GM23338 (cell line): ENCODE data around the gene RAMP3. TPM values are rescaled to one million over a fixed set of nuclear protein-coding genes. Genes with fewer than 3 reads are reported as not detected.

Experiments used
- ATAC-seq: fragments of 200-7000 bp; cut with Tn5 transposase; 3 replicates; pipeline ENCODE4 v1.9.1; 2020
- DNase-seq: peaks from one replicate; pipeline ENCODE4 v3.0.0-alpha.2; 2015; ENCODE audit warnings: low spot score
- H2AFZ ChIP-seq: fragments of 200-600 bp; sonication (generic); 2 replicates; pipeline ENCODE4 v1.8.0; 2016; ENCODE audit warnings: antibody characterized with exemption, mild to moderate bottlenecking, moderate library complexity
- H3F3A ChIP-seq: fragments of 200-600 bp; sonication (generic); replicated peaks from 2 replicates; pipeline ENCODE4 v1.8.0; 2017; ENCODE audit warnings: antibody characterized with exemption, mixed run types, low read depth
- H3K27ac ChIP-seq: fragments of 200-600 bp; sonication (generic); 2 replicates; pipeline ENCODE4 v1.6.1; 2016; ENCODE audit warnings: low read depth
- H3K27me3 ChIP-seq: fragments of 200-600 bp; sonication (generic); 2 replicates; pipeline ENCODE4 v1.8.0; 2016; ENCODE audit warnings: mild to moderate bottlenecking, mixed run types, moderate library complexity; ENCODE audit not compliant: insufficient read depth
- H3K36me3 ChIP-seq: fragments of 200-600 bp; sonication (generic); 2 replicates; pipeline ENCODE4 v1.8.0; 2016; ENCODE audit warnings: mild to moderate bottlenecking; ENCODE audit not compliant: insufficient read depth
- H3K4me1 ChIP-seq: fragments of 200-600 bp; sonication (generic); 2 replicates; pipeline ENCODE4 v1.8.0; 2016; ENCODE audit warnings: mild to moderate bottlenecking, moderate library complexity; ENCODE audit not compliant: insufficient read depth
- H3K4me2 ChIP-seq: fragments of 200-600 bp; sonication (generic); 2 replicates; pipeline ENCODE4 v1.7.1; 2017; ENCODE audit warnings: mixed run types
- H3K4me3 ChIP-seq: fragments of 200-600 bp; sonication (generic); 2 replicates; pipeline ENCODE4 v1.6.1; 2016; ENCODE audit warnings: mixed run types
- H3K79me2 ChIP-seq: fragments of 200-600 bp; sonication (generic); replicated peaks from 2 replicates; pipeline ENCODE4 v1.8.0; 2017; ENCODE audit warnings: mild to moderate bottlenecking; ENCODE audit not compliant: insufficient read depth
- H3K9me2 ChIP-seq: fragments of 200-600 bp; sonication (generic); 2 replicates; pipeline ENCODE4 v1.8.0; 2017; ENCODE audit not compliant: insufficient read depth
- H4K20me1 ChIP-seq: fragments of 200-600 bp; sonication (generic); replicated peaks from 2 replicates; pipeline ENCODE4 v1.8.0; 2017; ENCODE audit warnings: mild to moderate bottlenecking; ENCODE audit not compliant: insufficient read depth
- H3K27ac Mint-ChIP-seq: 2 replicates; pipeline ENCODE4 v1.8.0; 2020; ENCODE audit warnings: inconsistent platforms, mild to moderate bottlenecking, moderate library complexity, mixed read lengths
- H3K27me3 Mint-ChIP-seq: 3 replicates; pipeline ENCODE4 v1.8.0; 2022; ENCODE audit warnings: low read depth, mild to moderate bottlenecking, moderate library complexity, mixed read lengths, inconsistent platforms; ENCODE audit not compliant: insufficient read depth, poor library complexity
- H3K36me3 Mint-ChIP-seq: 3 replicates; pipeline ENCODE4 v1.8.0; 2021; ENCODE audit warnings: low read depth, mild to moderate bottlenecking, inconsistent platforms, moderate library complexity, mixed read lengths
- H3K4me1 Mint-ChIP-seq: 3 replicates; pipeline ENCODE4 v1.8.0; 2020; ENCODE audit warnings: mild to moderate bottlenecking, inconsistent platforms, mixed read lengths
- H3K4me3 Mint-ChIP-seq: 3 replicates; pipeline ENCODE4 v1.8.0; 2021; ENCODE audit warnings: moderate library complexity, mild to moderate bottlenecking, inconsistent platforms, mixed read lengths
- H3K9me3 Mint-ChIP-seq: 3 replicates; pipeline ENCODE4 v1.8.0; 2020; ENCODE audit warnings: moderate library complexity, mild to moderate bottlenecking, inconsistent platforms, mixed read lengths
- CREB1 ChIP-seq: fragments of 250-450 bp; sonication (Bioruptor Pico); IDR thresholded peaks from 2 replicates; pipeline ENCODE4 v1.5.0; 2020; ENCODE audit warnings: low read depth, mild to moderate bottlenecking, moderate library complexity
- EZH2 ChIP-seq: fragments of 200-600 bp; sonication (generic); IDR thresholded peaks from one replicate; pipeline ENCODE4 v1.8.0; 2017; ENCODE audit warnings: antibody characterized with exemption, mild to moderate bottlenecking, low read depth; ENCODE audit not compliant: unreplicated experiment
- EZH2phosphoT487 ChIP-seq: fragments of 200-600 bp; sonication (generic); IDR thresholded peaks from one replicate; pipeline ENCODE4 v1.8.1; 2018; ENCODE audit warnings: antibody characterized with exemption; ENCODE audit not compliant: unreplicated experiment
- JUNB ChIP-seq: IDR thresholded peaks from one replicate; pipeline ENCODE4 v1.6.1; 2016; ENCODE audit warnings: antibody characterized with exemption; ENCODE audit not compliant: unreplicated experiment
- NANOG ChIP-seq: IDR thresholded peaks from 2 replicates; pipeline ENCODE4 v1.6.1; 2016; ENCODE audit warnings: antibody characterized with exemption, borderline replicate concordance
- POLR2AphosphoS5 ChIP-seq: IDR thresholded peaks from 2 replicates; pipeline ENCODE4 v1.6.1; 2016; ENCODE audit warnings: antibody characterized with exemption, low read depth
- STAT1 ChIP-seq: IDR thresholded peaks from one replicate; pipeline ENCODE4 v1.6.1; 2016; ENCODE audit warnings: antibody characterized with exemption; ENCODE audit not compliant: unreplicated experiment
- ZNF114 ChIP-seq: fragments of 250-450 bp; sonication (Bioruptor Pico); IDR thresholded peaks from 2 replicates; pipeline ENCODE4 v1.5.0; 2020; ENCODE audit warnings: mild to moderate bottlenecking, moderate library complexity
- ZNF331 ChIP-seq: fragments of 250-450 bp; sonication (Bioruptor Pico); IDR thresholded peaks from 2 replicates; pipeline ENCODE4 v1.5.0; 2020; ENCODE audit warnings: low read depth, mild to moderate bottlenecking, moderate library complexity
- polyA plus RNA-seq: library from polyadenylated mRNA; unstranded; fragments of >200 nt; fragmentation: Nextera tagmentation; extraction: Ambion mirVana; gene quantifications from 2 replicates; pipeline ENCODE4 v1.2.1, GENCODE V29; 2016
- total RNA-seq: library from RNA; depleted of rRNA; stranded (reverse); fragments of >200 nt; shearing (Covaris generic); gene quantifications from 2 replicates; pipeline ENCODE4 v1.2.3, GENCODE V29; 2014
- TF ChIP-seq, protein P1 (sequence below): IDR thresholded peaks from one replicate; pipeline ENCODE4 v1.6.1; 2018; ENCODE audit warnings: antibody characterized with exemption; ENCODE audit not compliant: unreplicated experiment
- TF ChIP-seq, protein P2 (sequence below), 2 experiments: fragments of 200-600 bp in 1 of 2; sonication (generic) in 1 of 2; conservative IDR thresholded peaks; 2 replicates each; pipeline versions ENCODE4 v1.5.1 to v1.6.1; 2016 to 2017; ENCODE audit warnings: antibody characterized with exemption in 2 of 2, low read depth in 2 of 2, mild to moderate bottlenecking in 2 of 2, moderate library complexity in 1 of 2
- TF ChIP-seq, protein P3 (sequence below): IDR thresholded peaks from 2 replicates; pipeline ENCODE4 v1.6.1; 2016; ENCODE audit warnings: antibody characterized with exemption
- TF ChIP-seq, protein P4 (sequence below): fragments of 250-450 bp; sonication (Bioruptor Pico); IDR thresholded peaks from 2 replicates; pipeline ENCODE4 v1.5.0; 2020; ENCODE audit warnings: mild to moderate bottlenecking, moderate library complexity

The RAMP3 gene
- total and polyA plus RNA-seq, 2 experiments from 2014 or later = 1.1 to 4.6 TPM

DNA sequence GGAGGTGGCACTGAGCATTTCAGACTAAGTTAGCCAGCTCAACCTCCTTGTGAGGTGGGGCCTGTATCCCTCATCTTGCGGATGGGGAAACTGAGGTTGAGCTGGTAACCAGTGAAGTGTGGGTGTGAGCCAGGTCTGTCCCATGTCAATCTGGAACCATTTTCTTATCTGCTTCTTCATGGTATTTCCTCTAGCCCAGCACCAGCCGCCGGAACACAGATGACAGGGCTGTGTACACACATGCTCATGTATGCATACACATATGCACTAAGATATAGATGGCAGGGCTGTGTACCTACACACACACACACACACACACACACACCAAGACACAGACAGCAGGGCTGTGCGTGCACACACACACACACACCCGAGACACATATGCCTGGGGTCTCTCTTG lies 18.5 kb downstream of the RAMP3 start:
- no peaks in the 10 kb centered on the region for H3K79me2 ChIP-seq
- Mint-ChIP-seq H3K4me1 (no peaks in the 10 kb centered on the region; the same call in 2 of the 3 replicates), H3K27me3 (no peaks in the 10 kb centered on the region), H3K9me3 (no peaks in the 10 kb centered on the region), H3K4me3 (no peak overlapping the region), H3K27ac (no peak overlapping the region), H3K36me3 (no peaks in the 10 kb centered on the region; the same call in 2 of the 3 replicates)
- no peaks in the 10 kb centered on the region for H3K4me1 ChIP-seq
- H3K27ac ChIP-seq = no peak overlapping the region
- H3K9me2 ChIP-seq = 0 out of 2 replicates have a peak, but pooled peaks cover 3% of the 10 kb centered on the region
- TF ChIP-seq ZNF114 (CRISPR knock-in tag) (no peak), STAT1 (no peak), ZNF331 (CRISPR knock-in tag) (no peak), EZH2 (no peak), EZH2phosphoT487 (no peak), CREB1 (CRISPR knock-in tag) (no peak), JUNB (no peak), POLR2AphosphoS5 (no peak), NANOG (no peak)
- TF ChIP-seq, protein P1, sequence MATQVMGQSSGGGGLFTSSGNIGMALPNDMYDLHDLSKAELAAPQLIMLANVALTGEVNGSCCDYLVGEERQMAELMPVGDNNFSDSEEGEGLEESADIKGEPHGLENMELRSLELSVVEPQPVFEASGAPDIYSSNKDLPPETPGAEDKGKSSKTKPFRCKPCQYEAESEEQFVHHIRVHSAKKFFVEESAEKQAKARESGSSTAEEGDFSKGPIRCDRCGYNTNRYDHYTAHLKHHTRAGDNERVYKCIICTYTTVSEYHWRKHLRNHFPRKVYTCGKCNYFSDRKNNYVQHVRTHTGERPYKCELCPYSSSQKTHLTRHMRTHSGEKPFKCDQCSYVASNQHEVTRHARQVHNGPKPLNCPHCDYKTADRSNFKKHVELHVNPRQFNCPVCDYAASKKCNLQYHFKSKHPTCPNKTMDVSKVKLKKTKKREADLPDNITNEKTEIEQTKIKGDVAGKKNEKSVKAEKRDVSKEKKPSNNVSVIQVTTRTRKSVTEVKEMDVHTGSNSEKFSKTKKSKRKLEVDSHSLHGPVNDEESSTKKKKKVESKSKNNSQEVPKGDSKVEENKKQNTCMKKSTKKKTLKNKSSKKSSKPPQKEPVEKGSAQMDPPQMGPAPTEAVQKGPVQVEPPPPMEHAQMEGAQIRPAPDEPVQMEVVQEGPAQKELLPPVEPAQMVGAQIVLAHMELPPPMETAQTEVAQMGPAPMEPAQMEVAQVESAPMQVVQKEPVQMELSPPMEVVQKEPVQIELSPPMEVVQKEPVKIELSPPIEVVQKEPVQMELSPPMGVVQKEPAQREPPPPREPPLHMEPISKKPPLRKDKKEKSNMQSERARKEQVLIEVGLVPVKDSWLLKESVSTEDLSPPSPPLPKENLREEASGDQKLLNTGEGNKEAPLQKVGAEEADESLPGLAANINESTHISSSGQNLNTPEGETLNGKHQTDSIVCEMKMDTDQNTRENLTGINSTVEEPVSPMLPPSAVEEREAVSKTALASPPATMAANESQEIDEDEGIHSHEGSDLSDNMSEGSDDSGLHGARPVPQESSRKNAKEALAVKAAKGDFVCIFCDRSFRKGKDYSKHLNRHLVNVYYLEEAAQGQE = no peak
- TF ChIP-seq, protein P2, sequence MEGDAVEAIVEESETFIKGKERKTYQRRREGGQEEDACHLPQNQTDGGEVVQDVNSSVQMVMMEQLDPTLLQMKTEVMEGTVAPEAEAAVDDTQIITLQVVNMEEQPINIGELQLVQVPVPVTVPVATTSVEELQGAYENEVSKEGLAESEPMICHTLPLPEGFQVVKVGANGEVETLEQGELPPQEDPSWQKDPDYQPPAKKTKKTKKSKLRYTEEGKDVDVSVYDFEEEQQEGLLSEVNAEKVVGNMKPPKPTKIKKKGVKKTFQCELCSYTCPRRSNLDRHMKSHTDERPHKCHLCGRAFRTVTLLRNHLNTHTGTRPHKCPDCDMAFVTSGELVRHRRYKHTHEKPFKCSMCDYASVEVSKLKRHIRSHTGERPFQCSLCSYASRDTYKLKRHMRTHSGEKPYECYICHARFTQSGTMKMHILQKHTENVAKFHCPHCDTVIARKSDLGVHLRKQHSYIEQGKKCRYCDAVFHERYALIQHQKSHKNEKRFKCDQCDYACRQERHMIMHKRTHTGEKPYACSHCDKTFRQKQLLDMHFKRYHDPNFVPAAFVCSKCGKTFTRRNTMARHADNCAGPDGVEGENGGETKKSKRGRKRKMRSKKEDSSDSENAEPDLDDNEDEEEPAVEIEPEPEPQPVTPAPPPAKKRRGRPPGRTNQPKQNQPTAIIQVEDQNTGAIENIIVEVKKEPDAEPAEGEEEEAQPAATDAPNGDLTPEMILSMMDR (conservative IDR thresholded peaks at IDR 0.05; ENCODE audit: low read depth in 2 of 2) = no peak
- TF ChIP-seq, protein P3, sequence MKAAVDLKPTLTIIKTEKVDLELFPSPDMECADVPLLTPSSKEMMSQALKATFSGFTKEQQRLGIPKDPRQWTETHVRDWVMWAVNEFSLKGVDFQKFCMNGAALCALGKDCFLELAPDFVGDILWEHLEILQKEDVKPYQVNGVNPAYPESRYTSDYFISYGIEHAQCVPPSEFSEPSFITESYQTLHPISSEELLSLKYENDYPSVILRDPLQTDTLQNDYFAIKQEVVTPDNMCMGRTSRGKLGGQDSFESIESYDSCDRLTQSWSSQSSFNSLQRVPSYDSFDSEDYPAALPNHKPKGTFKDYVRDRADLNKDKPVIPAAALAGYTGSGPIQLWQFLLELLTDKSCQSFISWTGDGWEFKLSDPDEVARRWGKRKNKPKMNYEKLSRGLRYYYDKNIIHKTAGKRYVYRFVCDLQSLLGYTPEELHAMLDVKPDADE = no peak
- TF ChIP-seq, protein P4, sequence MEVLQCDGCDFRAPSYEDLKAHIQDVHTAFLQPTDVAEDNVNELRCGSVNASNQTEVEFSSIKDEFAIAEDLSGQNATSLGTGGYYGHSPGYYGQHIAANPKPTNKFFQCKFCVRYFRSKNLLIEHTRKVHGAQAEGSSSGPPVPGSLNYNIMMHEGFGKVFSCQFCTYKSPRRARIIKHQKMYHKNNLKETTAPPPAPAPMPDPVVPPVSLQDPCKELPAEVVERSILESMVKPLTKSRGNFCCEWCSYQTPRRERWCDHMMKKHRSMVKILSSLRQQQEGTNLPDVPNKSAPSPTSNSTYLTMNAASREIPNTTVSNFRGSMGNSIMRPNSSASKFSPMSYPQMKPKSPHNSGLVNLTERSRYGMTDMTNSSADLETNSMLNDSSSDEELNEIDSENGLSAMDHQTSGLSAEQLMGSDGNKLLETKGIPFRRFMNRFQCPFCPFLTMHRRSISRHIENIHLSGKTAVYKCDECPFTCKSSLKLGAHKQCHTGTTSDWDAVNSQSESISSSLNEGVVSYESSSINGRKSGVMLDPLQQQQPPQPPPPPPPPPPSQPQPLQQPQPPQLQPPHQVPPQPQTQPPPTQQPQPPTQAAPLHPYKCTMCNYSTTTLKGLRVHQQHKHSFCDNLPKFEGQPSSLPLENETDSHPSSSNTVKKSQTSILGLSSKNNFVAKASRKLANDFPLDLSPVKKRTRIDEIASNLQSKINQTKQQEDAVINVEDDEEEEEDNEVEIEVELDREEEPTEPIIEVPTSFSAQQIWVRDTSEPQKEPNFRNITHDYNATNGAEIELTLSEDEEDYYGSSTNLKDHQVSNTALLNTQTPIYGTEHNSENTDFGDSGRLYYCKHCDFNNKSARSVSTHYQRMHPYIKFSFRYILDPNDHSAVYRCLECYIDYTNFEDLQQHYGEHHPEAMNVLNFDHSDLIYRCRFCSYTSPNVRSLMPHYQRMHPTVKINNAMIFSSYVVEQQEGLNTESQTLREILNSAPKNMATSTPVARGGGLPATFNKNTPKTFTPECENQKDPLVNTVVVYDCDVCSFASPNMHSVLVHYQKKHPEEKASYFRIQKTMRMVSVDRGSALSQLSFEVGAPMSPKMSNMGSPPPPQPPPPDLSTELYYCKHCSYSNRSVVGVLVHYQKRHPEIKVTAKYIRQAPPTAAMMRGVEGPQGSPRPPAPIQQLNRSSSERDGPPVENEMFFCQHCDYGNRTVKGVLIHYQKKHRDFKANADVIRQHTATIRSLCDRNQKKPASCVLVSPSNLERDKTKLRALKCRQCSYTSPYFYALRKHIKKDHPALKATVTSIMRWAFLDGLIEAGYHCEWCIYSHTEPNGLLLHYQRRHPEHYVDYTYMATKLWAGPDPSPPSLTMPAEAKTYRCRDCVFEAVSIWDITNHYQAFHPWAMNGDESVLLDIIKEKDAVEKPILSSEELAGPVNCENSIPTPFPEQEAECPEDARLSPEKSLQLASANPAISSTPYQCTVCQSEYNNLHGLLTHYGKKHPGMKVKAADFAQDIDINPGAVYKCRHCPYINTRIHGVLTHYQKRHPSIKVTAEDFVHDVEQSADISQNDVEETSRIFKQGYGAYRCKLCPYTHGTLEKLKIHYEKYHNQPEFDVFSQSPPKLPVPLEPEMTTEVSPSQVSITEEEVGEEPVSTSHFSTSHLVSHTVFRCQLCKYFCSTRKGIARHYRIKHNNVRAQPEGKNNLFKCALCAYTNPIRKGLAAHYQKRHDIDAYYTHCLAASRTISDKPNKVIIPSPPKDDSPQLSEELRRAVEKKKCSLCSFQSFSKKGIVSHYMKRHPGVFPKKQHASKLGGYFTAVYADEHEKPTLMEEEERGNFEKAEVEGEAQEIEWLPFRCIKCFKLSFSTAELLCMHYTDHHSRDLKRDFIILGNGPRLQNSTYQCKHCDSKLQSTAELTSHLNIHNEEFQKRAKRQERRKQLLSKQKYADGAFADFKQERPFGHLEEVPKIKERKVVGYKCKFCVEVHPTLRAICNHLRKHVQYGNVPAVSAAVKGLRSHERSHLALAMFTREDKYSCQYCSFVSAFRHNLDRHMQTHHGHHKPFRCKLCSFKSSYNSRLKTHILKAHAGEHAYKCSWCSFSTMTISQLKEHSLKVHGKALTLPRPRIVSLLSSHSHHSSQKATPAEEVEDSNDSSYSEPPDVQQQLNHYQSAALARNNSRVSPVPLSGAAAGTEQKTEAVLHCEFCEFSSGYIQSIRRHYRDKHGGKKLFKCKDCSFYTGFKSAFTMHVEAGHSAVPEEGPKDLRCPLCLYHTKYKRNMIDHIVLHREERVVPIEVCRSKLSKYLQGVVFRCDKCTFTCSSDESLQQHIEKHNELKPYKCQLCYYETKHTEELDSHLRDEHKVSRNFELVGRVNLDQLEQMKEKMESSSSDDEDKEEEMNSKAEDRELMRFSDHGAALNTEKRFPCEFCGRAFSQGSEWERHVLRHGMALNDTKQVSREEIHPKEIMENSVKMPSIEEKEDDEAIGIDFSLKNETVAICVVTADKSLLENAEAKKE = no peak
- ATAC-seq (no peak), DNase-seq (no peak)
- no peak overlapping the region for H2AFZ ChIP-seq
- H3K27me3 ChIP-seq = no peaks in the 10 kb centered on the region
- H4K20me1 ChIP-seq = no peaks in the 10 kb centered on the region; the same call in 1 of the 2 replicates
- no peaks in the 10 kb centered on the region for H3F3A ChIP-seq
- H3K4me3 ChIP-seq = no peak overlapping the region
- no peaks in the 10 kb centered on the region for H3K36me3 ChIP-seq
- H3K4me2 ChIP-seq = no peak overlapping the region
